SKM-1 (cell line): ENCODE measurements around the gene RPS16.

ENCODE experiments used
- DNase-seq: peaks from one replicate; lab custom pipeline; 2025; ENCODE audit not compliant: unreplicated experiment; lab: John Stamatoyannopoulos, UW

The RPS16 gene

DNA sequence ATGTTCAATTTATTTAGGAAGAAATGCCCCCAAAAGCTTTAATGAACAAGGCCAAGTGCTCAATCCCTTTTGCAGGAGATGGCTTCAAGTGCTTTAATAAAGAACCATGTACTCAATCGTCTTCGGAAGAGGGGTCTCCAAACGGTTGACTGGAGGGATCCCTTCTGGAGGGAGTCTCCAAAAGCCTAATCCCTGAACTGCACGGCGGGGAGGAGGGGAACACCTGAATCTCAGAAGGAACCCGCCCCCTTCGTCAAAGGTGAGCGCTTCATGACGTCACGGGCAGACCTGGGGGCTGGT, 45.3 kb downstream of the RPS16 start:
- DNase-seq: no peak

DNA sequence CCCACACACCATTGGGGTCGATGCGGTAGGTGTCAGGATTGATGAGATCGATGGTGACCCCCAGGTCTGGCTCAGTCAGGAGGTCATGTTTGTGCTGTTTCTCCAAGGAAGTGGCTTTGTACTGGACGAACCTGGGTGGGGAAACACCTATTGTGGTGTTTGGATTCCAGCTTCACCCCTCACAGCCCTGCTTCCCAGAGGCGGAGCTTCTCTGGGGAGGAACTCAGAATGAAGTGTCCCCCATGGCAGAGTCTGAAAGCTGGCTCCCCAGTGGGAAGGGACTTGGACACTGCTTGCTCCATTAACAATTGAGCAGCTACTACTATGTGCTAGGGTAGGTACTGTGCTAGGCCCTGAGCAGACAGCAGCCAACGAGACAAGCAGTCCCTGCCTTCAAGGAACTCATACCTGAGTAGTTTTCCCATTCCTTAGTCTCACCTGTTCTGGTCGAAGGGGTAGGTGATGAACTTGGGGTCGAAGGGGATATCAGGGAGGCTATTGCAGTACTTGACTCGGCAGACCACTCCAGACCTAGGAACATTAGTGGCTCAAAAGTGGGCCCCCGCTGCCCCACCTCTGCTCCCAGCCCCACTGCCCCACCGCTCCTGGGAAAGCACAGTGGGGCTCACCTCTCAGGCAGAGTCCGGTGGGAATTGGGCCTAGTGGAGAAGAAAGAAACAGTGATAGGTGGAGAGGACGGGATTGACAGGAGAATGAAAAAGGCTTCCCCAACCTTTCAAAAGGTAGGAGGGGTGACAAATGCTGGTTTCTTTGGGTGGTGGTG, 45.9 kb downstream of the RPS16 start:
- no peak for DNase-seq

DNA sequence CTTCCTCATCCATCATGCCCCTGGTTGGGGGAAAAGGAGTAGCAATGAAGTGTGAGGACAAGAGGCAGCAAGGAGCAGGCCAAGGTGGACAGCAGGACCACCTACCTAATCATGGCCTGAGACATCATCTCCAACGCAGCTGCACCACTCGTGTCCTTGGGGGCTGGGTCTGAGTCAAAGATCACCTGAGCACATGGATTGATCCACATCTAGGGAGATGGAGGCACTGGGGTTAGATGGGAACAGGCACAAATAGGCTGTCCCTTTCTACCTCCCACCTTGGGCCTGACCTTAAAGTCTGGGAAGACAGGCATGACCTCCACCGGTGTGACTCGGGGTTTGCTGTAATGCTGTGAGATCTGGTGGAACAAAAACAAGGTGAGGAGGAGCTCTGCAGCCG, 47.1 kb downstream of the RPS16 start:
- no peak for DNase-seq

- DNase-seq: no peak
Observed at GRCh38 chr19:39386557-39386956, 49.2 kb downstream of the RPS16 start.

DNA sequence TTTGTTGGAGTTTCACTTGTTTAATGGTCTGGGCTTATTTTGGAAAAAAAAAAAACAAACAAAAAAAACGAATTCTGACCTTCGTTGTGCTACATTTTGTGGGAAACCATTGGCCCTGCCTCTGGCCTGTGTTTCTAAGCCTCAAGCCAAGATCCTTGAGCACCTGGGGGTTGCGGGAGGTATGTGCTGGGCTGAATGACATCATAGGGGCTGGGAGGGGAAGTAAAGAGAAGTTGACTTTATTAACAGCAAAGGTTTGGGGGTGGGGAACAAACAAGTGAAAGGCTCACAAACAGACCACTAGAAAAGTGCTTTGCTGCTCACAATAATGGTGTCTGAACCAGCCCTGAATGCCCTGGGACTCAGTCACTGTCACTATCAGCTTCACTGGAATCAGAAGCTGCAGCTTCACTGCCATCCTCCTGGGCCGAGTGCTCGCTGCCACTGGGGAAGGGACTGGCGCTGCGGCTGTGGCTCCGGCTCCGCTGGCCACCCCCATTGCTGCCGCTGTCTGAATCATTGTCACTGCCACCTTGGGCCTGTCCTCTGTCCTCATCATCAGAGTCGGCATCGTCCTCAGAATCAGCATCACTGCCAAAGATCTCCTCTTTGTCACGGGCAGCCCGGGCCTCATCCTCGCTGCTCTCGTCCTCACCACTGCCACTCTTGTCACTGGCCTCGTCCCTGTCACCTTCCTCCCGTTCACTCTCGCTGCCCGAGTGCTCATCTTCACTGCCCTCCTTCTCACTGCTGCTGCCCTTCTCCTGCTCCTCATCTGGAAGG, 49.9 kb downstream of the RPS16 start:
- no peak for DNase-seq

- no peak for DNase-seq
Observed at GRCh38 chr19:39384839-39385568, 50.7 kb downstream of the RPS16 start.
